H1 (cell line): ENCODE measurements around the gene EFCAB13. TPM values are rescaled to one million over a fixed set of nuclear protein-coding genes. Genes with fewer than 3 reads are reported as not detected.

Experiments
- CTCF ChIA-PET: fragments of 300-600 bp; sonication (Branson Sonifier 250); formaldehyde crosslinking; loops from one replicate; lab custom pipeline; 2021; ENCODE audit not compliant: partially characterized antibody; lab: Charles Lee
- POLR2A ChIA-PET: fragments of 300-600 bp; sonication (Branson Sonifier 250); formaldehyde crosslinking; loops from one replicate; lab custom pipeline; 2021; ENCODE audit warnings: inconsistent platforms; ENCODE audit not compliant: partially characterized antibody; lab: Charles Lee
- DNase-seq, 2 experiments: peaks; one replicate each; pipeline versions ENCODE4 v3.0.0 to v3.0.0-alpha.2; 2010 to 2022; ENCODE audit warnings: low spot score in 2 of 2, low read depth in 1 of 2, mixed read lengths in 1 of 2
- FAIRE-seq: peaks from 2 replicates; lab custom pipeline; 2011; peaks lifted over from hg19 to GRCh38; lab: Jason Lieb, UNC
- H2AFZ ChIP-seq: 2 replicates; pipeline ENCODE4 v1.8.1; 2012; ENCODE audit warnings: low read length, inconsistent platforms
- H2AK5ac ChIP-seq: 2 replicates; pipeline ENCODE4 v1.6.1; 2013; ENCODE audit warnings: low read depth, low read length
- H2BK120ac ChIP-seq: replicated peaks from 2 replicates; pipeline ENCODE3; 2013; ENCODE audit warnings: low read depth, low read length, inconsistent platforms
- H2BK12ac ChIP-seq: 2 replicates; pipeline ENCODE4 v1.6.1; 2013; ENCODE audit warnings: low read depth, low read length
- H2BK15ac ChIP-seq: 2 replicates; pipeline ENCODE4 v1.6.1; 2013; ENCODE audit warnings: low read length
- H2BK20ac ChIP-seq: 2 replicates; pipeline ENCODE4 v1.6.1; 2013; ENCODE audit warnings: low read length
- H2BK5ac ChIP-seq: 2 replicates; pipeline ENCODE4 v1.6.1; 2013; ENCODE audit warnings: low read depth, low read length
- H3K14ac ChIP-seq: 2 replicates; pipeline ENCODE4 v1.6.1; 2013; ENCODE audit warnings: inconsistent platforms; ENCODE audit not compliant: insufficient read length
- H3K18ac ChIP-seq: 2 replicates; pipeline ENCODE4 v1.6.1; 2013; ENCODE audit warnings: low read length; ENCODE audit errors: extremely low read depth
- H3K23ac ChIP-seq: 2 replicates; pipeline ENCODE4 v1.6.1; 2013; ENCODE audit warnings: inconsistent platforms; ENCODE audit not compliant: insufficient read length
- H3K23me2 ChIP-seq: 2 replicates; pipeline ENCODE4 v1.6.1; 2013; ENCODE audit warnings: low read depth, low read length
- H3K27ac ChIP-seq: 2 replicates; pipeline ENCODE4 v1.6.1; 2011; ENCODE audit warnings: low read depth, low read length, inconsistent platforms
- H3K27me3 ChIP-seq, 4 experiments: replicated peaks in 1 of 4; 1 replicate in 1 of 4; 2 replicates in 3 of 4; pipeline versions ENCODE4 v1.6.1 to v1.8.1; 2011 to 2013; ENCODE audit warnings: low read length in 3 of 4, mild to moderate bottlenecking in 3 of 4, inconsistent platforms in 2 of 4, mixed read lengths in 2 of 4, moderate library complexity in 1 of 4; ENCODE audit not compliant: control insufficient read depth in 3 of 4, insufficient read depth in 3 of 4; ENCODE audit errors: extremely low read depth in 1 of 4
- H3K36me3 ChIP-seq, 4 experiments: 2 replicates each; pipeline versions ENCODE4 v1.6.1 to v1.8.1; 2011 to 2013; ENCODE audit warnings: mild to moderate bottlenecking in 4 of 4, low read length in 3 of 4, moderate library complexity in 2 of 4, control low read depth in 1 of 4, inconsistent platforms in 1 of 4; ENCODE audit not compliant: insufficient read depth in 4 of 4, control insufficient read depth in 2 of 4
- H3K4ac ChIP-seq: replicated peaks from 2 replicates; pipeline ENCODE3; 2013; ENCODE audit warnings: low read length, low read depth, mixed read lengths, inconsistent platforms; ENCODE audit not compliant: insufficient read length
- H3K4me1 ChIP-seq, 4 experiments: replicated peaks in 1 of 4; 1 replicate in 1 of 4; 2 replicates in 3 of 4; pipeline versions ENCODE4 v1.6.1 to v1.8.1; 2011 to 2013; ENCODE audit warnings: low read length in 3 of 4, inconsistent platforms in 2 of 4, mixed read lengths in 1 of 4; ENCODE audit not compliant: insufficient read depth in 4 of 4, control insufficient read depth in 3 of 4
- H3K4me2 ChIP-seq, 2 experiments: 2 replicates each; pipeline versions ENCODE4 v1.6.1 to v1.8.1; 2011 to 2013; ENCODE audit warnings: low read depth in 2 of 2, low read length in 2 of 2, control low read depth in 1 of 2, inconsistent platforms in 1 of 2, mild to moderate bottlenecking in 1 of 2; ENCODE audit not compliant: insufficient read depth in 1 of 2
- H3K4me3 ChIP-seq, 4 experiments: fragments of 200-600, 300-600 bp in 1 of 4; sonication (generic), shearing (Covaris generic), sonication (Bioruptor Twin) in 1 of 4; 2 replicates each; pipeline versions ENCODE4 v1.5.1 to v1.8.1; 2011 to 2016; ENCODE audit warnings: low read length in 4 of 4, low read depth in 3 of 4, control low read depth in 2 of 4, inconsistent platforms in 2 of 4, mild to moderate bottlenecking in 2 of 4, mixed read lengths in 1 of 4, moderate library complexity in 1 of 4; ENCODE audit not compliant: insufficient read depth in 2 of 4; ENCODE audit errors: extremely low read depth in 1 of 4
- H3K56ac ChIP-seq: replicated peaks from 2 replicates; pipeline ENCODE3; 2013; ENCODE audit warnings: low read depth, mild to moderate bottlenecking, mixed read lengths, low read length, inconsistent platforms; ENCODE audit not compliant: insufficient read length
- H3K79me1 ChIP-seq: 2 replicates; pipeline ENCODE4 v1.6.1; 2013; ENCODE audit warnings: low read depth, low read length, control low read depth
- H3K79me2 ChIP-seq, 2 experiments: 2 replicates each; pipeline versions ENCODE4 v1.6.1 to v1.8.1; 2012 to 2013; ENCODE audit warnings: low read length in 2 of 2, mild to moderate bottlenecking in 2 of 2, inconsistent platforms in 1 of 2; ENCODE audit not compliant: insufficient read depth in 2 of 2, control insufficient read depth in 1 of 2
- H3K9ac ChIP-seq, 4 experiments: replicated peaks in 1 of 4; 1 replicate in 1 of 4; 2 replicates in 3 of 4; pipeline versions ENCODE4 v1.6.1 to v1.8.1; 2011 to 2013; ENCODE audit warnings: low read depth in 3 of 4, low read length in 3 of 4, control low read depth in 2 of 4, mild to moderate bottlenecking in 2 of 4, moderate library complexity in 2 of 4, inconsistent platforms in 1 of 4; ENCODE audit errors: extremely low read depth in 1 of 4
- H3K9me3 ChIP-seq, 2 experiments: 2 replicates each; pipeline versions ENCODE4 v1.6.1 to v1.8.1; 2012 to 2013; ENCODE audit warnings: mild to moderate bottlenecking in 2 of 2, moderate library complexity in 2 of 2, control low read depth in 1 of 2, inconsistent platforms in 1 of 2, low read depth in 1 of 2, low read length in 1 of 2, mixed read lengths in 1 of 2; ENCODE audit not compliant: insufficient read depth in 2 of 2
- H4K20me1 ChIP-seq, 2 experiments: replicated peaks in 1 of 2; 2 replicates each; pipeline versions ENCODE3 to v1.8.1; 2011 to 2013; ENCODE audit warnings: inconsistent platforms in 2 of 2, low read length in 2 of 2, mild to moderate bottlenecking in 1 of 2; ENCODE audit not compliant: insufficient read depth in 2 of 2, control insufficient read depth in 1 of 2
- H4K5ac ChIP-seq: 2 replicates; pipeline ENCODE4 v1.6.1; 2013; ENCODE audit warnings: low read length, low read depth, mixed read lengths, inconsistent platforms; ENCODE audit not compliant: insufficient read length
- H4K8ac ChIP-seq: 2 replicates; pipeline ENCODE4 v1.8.0; 2013; ENCODE audit warnings: mild to moderate bottlenecking, moderate library complexity, low read length, inconsistent platforms; ENCODE audit not compliant: insufficient read depth; ENCODE audit errors: extremely low read depth
- H4K91ac ChIP-seq: replicated peaks from 2 replicates; pipeline ENCODE3; 2013; ENCODE audit warnings: low read length, mixed read lengths, inconsistent platforms; ENCODE audit not compliant: insufficient read length
- ATF3 ChIP-seq: IDR thresholded peaks from 2 replicates; pipeline ENCODE4 v1.6.1; 2011; ENCODE audit warnings: low read depth, mild to moderate bottlenecking, low read length; ENCODE audit not compliant: insufficient read depth
- CBX5 ChIP-seq: fragments of 300-800, 300-1000 bp; sonication (generic); IDR thresholded peaks from 2 replicates; pipeline ENCODE4 v1.7.1; 2016; ENCODE audit warnings: antibody characterized with exemption, low read length, low read depth
- CHD2 ChIP-seq: IDR thresholded peaks from 2 replicates; pipeline ENCODE4 v1.6.1; 2012; ENCODE audit warnings: low read length, improper control_type of control experiment
- E2F6 ChIP-seq: IDR thresholded peaks from 2 replicates; pipeline ENCODE4 v1.6.1; 2012; ENCODE audit warnings: inconsistent platforms
- KDM5A ChIP-seq: fragments of 200-600 bp; IDR thresholded peaks from 2 replicates; pipeline ENCODE4 v1.7.1; 2012; ENCODE audit warnings: mild to moderate bottlenecking, low read length, inconsistent platforms, mixed read lengths
- POLR2A ChIP-seq, 2 experiments: IDR thresholded peaks; 1 replicate in 1 of 2; 2 replicates in 1 of 2; pipeline ENCODE4 v1.6.1; 2011; ENCODE audit warnings: low read depth in 2 of 2, low read length in 2 of 2, mild to moderate bottlenecking in 2 of 2; ENCODE audit errors: control extremely low read depth in 1 of 2
- POLR2AphosphoS5 ChIP-seq: IDR thresholded peaks from 2 replicates; pipeline ENCODE4 v1.6.1; 2011; ENCODE audit warnings: low read depth, low read length
- RAD21 ChIP-seq, 2 experiments: IDR thresholded peaks in 1 of 2; conservative IDR thresholded peaks in 1 of 2; 2 replicates each; pipeline ENCODE4 v1.6.1; 2011; ENCODE audit warnings: low read depth in 2 of 2, low read length in 2 of 2, improper control_type of control experiment in 1 of 2, inconsistent platforms in 1 of 2, mild to moderate bottlenecking in 1 of 2, moderate library complexity in 1 of 2
- SP2 ChIP-seq: IDR thresholded peaks from 2 replicates; pipeline ENCODE4 v1.6.1; 2012; ENCODE audit warnings: mild to moderate bottlenecking, low read length, inconsistent platforms
- TAF1 ChIP-seq: IDR thresholded peaks from 2 replicates; pipeline ENCODE4 v1.6.1; 2011; ENCODE audit warnings: mild to moderate bottlenecking, low read depth, low read length
- TEAD4 ChIP-seq: IDR thresholded peaks from 2 replicates; pipeline ENCODE4 v1.6.1; 2012; ENCODE audit warnings: low read depth, low read length, inconsistent platforms, mixed read lengths
- WGBS, 2 experiments: shearing (Covaris generic) in 1 of 2; methylation state at CpG; one replicate each; pipeline versions ENCODE4 v1.1.6 to v1.1.7; 2013 to 2015; ENCODE audit warnings: low lambda C conversion rate in 2 of 2, mixed read lengths in 2 of 2, inconsistent platforms in 1 of 2, low coverage in 1 of 2, missing lambda C conversion rate in 1 of 2; ENCODE audit not compliant: insufficient replicate concordance in 2 of 2, insufficient coverage in 1 of 2, insufficient read length in 1 of 2; ENCODE audit errors: extremely low coverage in 1 of 2, missing lambda C conversion rate in 1 of 2; 5-methylcytosine and 5-hydroxymethylcytosine counted together
- polyA plus RNA-seq, 7 experiments: library from polyadenylated mRNA; depleted of rRNA in 3 of 7; stranded (reverse) in 5 of 7; unstranded in 2 of 7; fragments of >200 nt in 5 of 7; fragments of 200-250 nt in 2 of 7; gene quantifications; 1 replicate in 5 of 7; 2 replicates in 1 of 7; 4 replicates in 1 of 7; pipeline versions ENCODE4 v1.2.1 to v1.2.3, GENCODE V29; 2011 to 2013; ENCODE audit warnings: missing spikeins in 2 of 7, mixed read lengths in 2 of 7
- total RNA-seq: library from RNA; stranded (reverse); fragmentation: NEBNext Ultra II Directional; extraction: Animal tissue kit (Norgen Biotek cat#: 25700); gene quantifications from 2 replicates; pipeline ENCODE4 v1.2.1, GENCODE V29; 2021

The EFCAB13 gene
- total and polyA plus RNA-seq, 2 of the 8 experiments (the other 6 are each of a cell fraction or from before 2014, with no cell fraction given): 0.12 to 2.0 TPM

GRCh38 chr17:47376247-47376646 lies 52.5 kb downstream of the EFCAB13 start:
- Histone ChIP-seq H3K9ac (no peak overlapping the region), H3K56ac (no peak overlapping the region), H2AFZ (no peak overlapping the region), H4K91ac (no peak overlapping the region), H3K79me1 (no peaks in the 10 kb centered on the region), H3K9me3 (no peaks in the 10 kb centered on the region), H2BK12ac (no peak overlapping the region), H3K23me2 (no peaks in the 10 kb centered on the region), H3K18ac (no peak overlapping the region), H3K79me2 (no peaks in the 10 kb centered on the region), H3K27ac (no peak overlapping the region), H3K4me2 (no peak overlapping the region), H3K4me3 (no peak overlapping the region), H2BK5ac (no peak overlapping the region), H4K5ac (no peak overlapping the region), H2BK120ac (no peak overlapping the region), H3K27me3 (no peaks in the 10 kb centered on the region), H2BK15ac (no peak overlapping the region), H3K4ac (no peak overlapping the region), H3K23ac (no peak overlapping the region), H4K20me1 (no peaks in the 10 kb centered on the region), H2BK20ac (no peak overlapping the region), H3K14ac (no peak overlapping the region), H4K8ac (no peak overlapping the region), H3K4me1 (no peaks in the 10 kb centered on the region), H2AK5ac (no peak overlapping the region), H3K36me3 (no peaks in the 10 kb centered on the region)
- no peak for FAIRE-seq
- WGBS, 2 experiments: 94% methylated on average over 1 of the region's 1 CpG; no CpG with 5 or more reads in 1 of the 2 experiments
- CTCF ChIA-PET: no interaction called here
- DNase-seq: no peak
- POLR2A ChIA-PET: no interaction called here
- TF ChIP-seq TEAD4 (no peak), POLR2AphosphoS5 (no peak), SP2 (no peak), ATF3 (no peak), TAF1 (no peak), E2F6 (no peak), KDM5A (no peak), CHD2 (no peak), POLR2A (IDR thresholded peaks at IDR 0.05; ENCODE audit: control extremely low read depth in 1 of 2, low read depth in 2 of 2, low read length in 2 of 2) (no peak), RAD21 (IDR thresholded peaks at IDR 0.05 in 1 of 2, conservative IDR thresholded peaks at IDR 0.05 in 1 of 2; ENCODE audit: low read depth in 2 of 2, low read length in 2 of 2) (no peak), CBX5 (no peak)
